Neural progenitor cell (in vitro differentiated cells): ENCODE results near the gene LRRC8B.

Source experiments
- CTCF ChIP-seq: fragments of 200-600 bp; sonication (generic); IDR thresholded peaks from 2 replicates; pipeline ENCODE4 v1.5.1; 2017; ENCODE audit warnings: antibody characterized with exemption, mild to moderate bottlenecking
- EZH2 ChIP-seq: fragments of 200-600 bp; sonication (generic); IDR thresholded peaks from 2 replicates; pipeline ENCODE4 v1.6.1; 2017; ENCODE audit warnings: antibody characterized with exemption, mild to moderate bottlenecking, moderate library complexity
- EZH2phosphoT487 ChIP-seq: fragments of 200-600 bp; sonication (generic); IDR thresholded peaks from 2 replicates; pipeline ENCODE4 v1.6.1; 2017; ENCODE audit warnings: antibody characterized with exemption

GRCh38 chr1:89643577-89643976 is 118.9 kb downstream of the LRRC8B start:
- TF ChIP-seq CTCF: no peak
- TF ChIP-seq EZH2: no peak
- no peak for TF ChIP-seq EZH2phosphoT487
